Neutrophil (primary cell): ENCODE measurements around the gene REEP1.

Experiments used
- H3K27ac ChIP-seq: fragments of 200-600 bp; sonication (generic); 2 replicates; pipeline ENCODE4 v1.5.1; 2016; ENCODE audit warnings: mild to moderate bottlenecking, moderate library complexity
- H3K27me3 ChIP-seq: fragments of 200-600 bp; sonication (generic); 2 replicates; pipeline ENCODE4 v1.6.0; 2016; ENCODE audit warnings: mild to moderate bottlenecking
- H3K36me3 ChIP-seq: fragments of 200-600 bp; sonication (generic); 2 replicates; pipeline ENCODE4 v1.5.1; 2017
- H3K4me1 ChIP-seq, 2 experiments: fragments of 200-600 bp in 1 of 2; sonication (generic) in 1 of 2; 1 replicate in 1 of 2; 2 replicates in 1 of 2; pipeline versions ENCODE4 v1.5.1 to v1.6.1; 2013 to 2016; ENCODE audit warnings: low read depth in 1 of 2, low read length in 1 of 2, mild to moderate bottlenecking in 1 of 2, moderate library complexity in 1 of 2; ENCODE audit not compliant: control insufficient read depth in 1 of 2, insufficient read depth in 1 of 2
- H3K4me3 ChIP-seq, 2 experiments: fragments of 200-600 bp in 1 of 2; sonication (generic) in 1 of 2; 1 replicate in 1 of 2; 2 replicates in 1 of 2; pipeline ENCODE4 v1.5.1; 2013 to 2016; ENCODE audit warnings: low read depth in 1 of 2, low read length in 1 of 2, mild to moderate bottlenecking in 1 of 2, moderate library complexity in 1 of 2
- H3K9me3 ChIP-seq: fragments of 200-600 bp; sonication (generic); 2 replicates; pipeline ENCODE4 v1.5.1; 2016
- CTCF ChIP-seq: fragments of 200-600 bp; sonication (generic); IDR thresholded peaks from 2 replicates; pipeline ENCODE4 v1.5.1; 2016; ENCODE audit warnings: antibody characterized with exemption

The REEP1 gene

GRCh38 chr2:86336675-86337243 lies 667 bp downstream of the REEP1 start:
- Histone ChIP-seq H3K4me1 (peaks cover 0 to 4% of the 10 kb centered on the region in 2 experiments), H3K27me3 (peaks cover 98% of the 10 kb centered on the region), H3K4me3 (no peak overlapping the region), H3K9me3 (no peaks in the 10 kb centered on the region), H3K27ac (no peak overlapping the region), H3K36me3 (no peaks in the 10 kb centered on the region)
- TF ChIP-seq CTCF = no peak

GRCh38 chr2:86335865-86336674 lies 1.4 kb downstream of the REEP1 start:
- Histone ChIP-seq H3K4me3 (no peak overlapping the region), H3K27ac (no peak overlapping the region), H3K36me3 (no peaks in the 10 kb centered on the region), H3K9me3 (no peaks in the 10 kb centered on the region), H3K27me3 (peaks cover 97% of the 10 kb centered on the region), H3K4me1 (peaks cover 0 to 4% of the 10 kb centered on the region in 2 experiments)
- TF ChIP-seq CTCF = no peak

GRCh38 chr2:86333378-86333777 lies 4.0 kb downstream of the REEP1 start:
- Histone ChIP-seq H3K27ac (no peak overlapping the region), H3K4me3 (no peak overlapping the region), H3K9me3 (no peaks in the 10 kb centered on the region), H3K36me3 (no peaks in the 10 kb centered on the region), H3K27me3 (peaks cover 81% of the 10 kb centered on the region), H3K4me1 (peaks cover 0 to 4% of the 10 kb centered on the region in 2 experiments)
- TF ChIP-seq CTCF = no peak

- Histone ChIP-seq H3K9me3 (no peaks in the 10 kb centered on the region), H3K27me3 (peaks cover 74% of the 10 kb centered on the region), H3K4me3 (no peak overlapping the region), H3K4me1 (peaks cover 0 to under 1% of the 10 kb centered on the region in 2 experiments), H3K27ac (no peak overlapping the region), H3K36me3 (no peaks in the 10 kb centered on the region)
- no peak for TF ChIP-seq CTCF
These were observed 4.8 kb downstream of the REEP1 start for GRCh38 chr2:86332654-86333053.

GRCh38 chr2:86331384-86331783 lies 6.0 kb downstream of the REEP1 start:
- peaks cover 61% of the 10 kb centered on the region for H3K27me3 ChIP-seq
- TF ChIP-seq CTCF = no peak

More at GRCh38 chr2:86331384-86331783, 6.0 kb downstream of the REEP1 start:
- Histone ChIP-seq H3K4me1 (no peaks in the 10 kb centered on the region), H3K36me3 (no peaks in the 10 kb centered on the region), H3K27ac (no peak overlapping the region), H3K9me3 (no peaks in the 10 kb centered on the region), H3K4me3 (no peak overlapping the region)
